Neutrophil (primary cell): ENCODE measurements around the gene RALA.
A peak's percentile ranks its signal among the peaks of the same experiment; 100 is the strongest.

Experiments used
- H3K27ac ChIP-seq: fragments of 200-600 bp; sonication (generic); 2 replicates; pipeline ENCODE4 v1.5.1; 2016; ENCODE audit warnings: mild to moderate bottlenecking, moderate library complexity
- H3K27me3 ChIP-seq: fragments of 200-600 bp; sonication (generic); 2 replicates; pipeline ENCODE4 v1.6.0; 2016; ENCODE audit warnings: mild to moderate bottlenecking
- H3K36me3 ChIP-seq: fragments of 200-600 bp; sonication (generic); 2 replicates; pipeline ENCODE4 v1.5.1; 2017
- H3K4me1 ChIP-seq, 2 experiments: fragments of 200-600 bp in 1 of 2; sonication (generic) in 1 of 2; 1 replicate in 1 of 2; 2 replicates in 1 of 2; pipeline versions ENCODE4 v1.5.1 to v1.6.1; 2013 to 2016; ENCODE audit warnings: low read depth in 1 of 2, low read length in 1 of 2, mild to moderate bottlenecking in 1 of 2, moderate library complexity in 1 of 2; ENCODE audit not compliant: control insufficient read depth in 1 of 2, insufficient read depth in 1 of 2
- H3K4me3 ChIP-seq, 2 experiments: fragments of 200-600 bp in 1 of 2; sonication (generic) in 1 of 2; 1 replicate in 1 of 2; 2 replicates in 1 of 2; pipeline ENCODE4 v1.5.1; 2013 to 2016; ENCODE audit warnings: low read depth in 1 of 2, low read length in 1 of 2, mild to moderate bottlenecking in 1 of 2, moderate library complexity in 1 of 2
- H3K9me3 ChIP-seq: fragments of 200-600 bp; sonication (generic); 2 replicates; pipeline ENCODE4 v1.5.1; 2016
- CTCF ChIP-seq: fragments of 200-600 bp; sonication (generic); IDR thresholded peaks from 2 replicates; pipeline ENCODE4 v1.5.1; 2016; ENCODE audit warnings: antibody characterized with exemption

The RALA gene

GRCh38 chr7:39623732-39624441, 515 bp downstream of the RALA start:
- no peaks in the 10 kb centered on the region for H3K36me3 ChIP-seq
- H3K27ac ChIP-seq, result peak overlapping the region; percentile 90
- peaks cover 2% of the 10 kb centered on the region for H3K27me3 ChIP-seq
- no peaks in the 10 kb centered on the region for H3K9me3 ChIP-seq
- H3K4me1 ChIP-seq, result peaks cover 27 to 28% of the 10 kb centered on the region in 2 experiments
- peak overlapping the region; percentile 71 to 85 for H3K4me3 ChIP-seq
- TF ChIP-seq CTCF, result no peak

GRCh38 chr7:39624442-39624807, 1.1 kb downstream of the RALA start:
- Histone ChIP-seq H3K36me3 (no peaks in the 10 kb centered on the region), H3K4me1 (peaks cover 27 to 28% of the 10 kb centered on the region in 2 experiments), H3K27me3 (no peaks in the 10 kb centered on the region), H3K27ac (peak overlapping the region; percentile 90), H3K4me3 (peak overlapping the region; percentile 71 to 85), H3K9me3 (no peaks in the 10 kb centered on the region)
- no peak for TF ChIP-seq CTCF

GRCh38 chr7:39624935-39625694, 1.7 kb downstream of the RALA start:
- peak overlapping the region in 1 of 2 experiments; percentile 85 for H3K4me3 ChIP-seq
- H3K4me1 ChIP-seq, result peaks cover 27 to 28% of the 10 kb centered on the region in 2 experiments

GRCh38 chr7:39631736-39632308, 8.4 kb downstream of the RALA start:
- Histone ChIP-seq H3K27ac (no peak overlapping the region), H3K27me3 (no peaks in the 10 kb centered on the region), H3K4me1 (no peaks in the 10 kb centered on the region), H3K36me3 (peaks cover 7% of the 10 kb centered on the region), H3K4me3 (no peak overlapping the region), H3K9me3 (no peaks in the 10 kb centered on the region)
- TF ChIP-seq CTCF, result no peak

More at GRCh38 chr7:39624935-39625694, 1.7 kb downstream of the RALA start:
- TF ChIP-seq CTCF, result no peak
- no peaks in the 10 kb centered on the region for H3K9me3 ChIP-seq
- no peaks in the 10 kb centered on the region for H3K36me3 ChIP-seq
- H3K27me3 ChIP-seq, result no peaks in the 10 kb centered on the region
- H3K27ac ChIP-seq, result no peak overlapping the region

GRCh38 chr7:39633563-39634477, 10.4 kb downstream of the RALA start:
- Histone ChIP-seq H3K9me3 (no peaks in the 10 kb centered on the region), H3K4me1 (no peaks in the 10 kb centered on the region), H3K4me3 (no peak overlapping the region), H3K27me3 (no peaks in the 10 kb centered on the region), H3K36me3 (peaks cover 7% of the 10 kb centered on the region), H3K27ac (no peak overlapping the region)
- TF ChIP-seq CTCF, result no peak
